ENCODE measurements around the gene PLXNA4.

DNA sequence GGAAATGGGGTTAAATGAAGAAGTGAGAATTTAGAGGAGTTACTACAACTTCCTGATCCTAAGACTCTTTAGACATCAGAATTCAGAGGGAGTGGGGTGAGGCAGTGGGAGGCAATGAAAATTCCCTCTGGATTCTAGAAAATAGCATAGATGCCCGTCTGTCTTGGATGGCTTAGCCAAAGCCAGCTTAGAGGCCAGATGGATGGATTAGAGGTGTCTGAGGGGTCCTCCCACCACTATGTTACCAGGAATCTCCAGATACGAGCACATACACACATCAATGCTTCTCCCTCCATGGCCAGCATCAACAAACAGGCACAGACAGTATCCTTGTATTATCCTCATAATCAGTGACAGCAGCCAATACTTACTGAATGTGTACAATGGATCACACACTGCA lies 418.1 kb downstream of the PLXNA4 start:
- TF ChIP-seq, protein P1, sequence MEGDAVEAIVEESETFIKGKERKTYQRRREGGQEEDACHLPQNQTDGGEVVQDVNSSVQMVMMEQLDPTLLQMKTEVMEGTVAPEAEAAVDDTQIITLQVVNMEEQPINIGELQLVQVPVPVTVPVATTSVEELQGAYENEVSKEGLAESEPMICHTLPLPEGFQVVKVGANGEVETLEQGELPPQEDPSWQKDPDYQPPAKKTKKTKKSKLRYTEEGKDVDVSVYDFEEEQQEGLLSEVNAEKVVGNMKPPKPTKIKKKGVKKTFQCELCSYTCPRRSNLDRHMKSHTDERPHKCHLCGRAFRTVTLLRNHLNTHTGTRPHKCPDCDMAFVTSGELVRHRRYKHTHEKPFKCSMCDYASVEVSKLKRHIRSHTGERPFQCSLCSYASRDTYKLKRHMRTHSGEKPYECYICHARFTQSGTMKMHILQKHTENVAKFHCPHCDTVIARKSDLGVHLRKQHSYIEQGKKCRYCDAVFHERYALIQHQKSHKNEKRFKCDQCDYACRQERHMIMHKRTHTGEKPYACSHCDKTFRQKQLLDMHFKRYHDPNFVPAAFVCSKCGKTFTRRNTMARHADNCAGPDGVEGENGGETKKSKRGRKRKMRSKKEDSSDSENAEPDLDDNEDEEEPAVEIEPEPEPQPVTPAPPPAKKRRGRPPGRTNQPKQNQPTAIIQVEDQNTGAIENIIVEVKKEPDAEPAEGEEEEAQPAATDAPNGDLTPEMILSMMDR (IDR thresholded peaks at IDR 0.05), result no peak
- TF ChIP-seq POLR2AphosphoS5 (IDR thresholded peaks at IDR 0.05), result no peak

All from stomach (tissue), 4 donors.